Measurements from ENCODE around the gene TCEA3.

DNA sequence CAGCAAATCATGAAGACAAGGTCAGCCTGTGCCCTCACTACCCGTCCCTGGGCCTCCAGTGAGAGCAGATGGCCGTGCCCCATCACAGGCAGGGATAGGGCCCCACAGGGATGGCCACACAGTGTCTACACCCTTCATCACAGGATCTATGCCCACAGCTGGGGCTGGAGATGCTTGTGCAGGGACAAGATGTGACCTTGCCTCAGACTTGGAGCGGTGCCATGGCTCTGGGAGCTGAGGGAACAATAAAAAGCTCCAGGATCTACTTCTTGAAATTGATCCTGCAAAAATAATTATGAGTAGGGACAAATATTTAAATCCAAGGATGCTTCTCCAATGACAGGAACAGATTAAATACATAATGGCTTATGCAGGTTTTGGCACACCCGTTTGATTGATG, 25.4 kb upstream of the TCEA3 start:
- TF ChIP-seq, protein P1, sequence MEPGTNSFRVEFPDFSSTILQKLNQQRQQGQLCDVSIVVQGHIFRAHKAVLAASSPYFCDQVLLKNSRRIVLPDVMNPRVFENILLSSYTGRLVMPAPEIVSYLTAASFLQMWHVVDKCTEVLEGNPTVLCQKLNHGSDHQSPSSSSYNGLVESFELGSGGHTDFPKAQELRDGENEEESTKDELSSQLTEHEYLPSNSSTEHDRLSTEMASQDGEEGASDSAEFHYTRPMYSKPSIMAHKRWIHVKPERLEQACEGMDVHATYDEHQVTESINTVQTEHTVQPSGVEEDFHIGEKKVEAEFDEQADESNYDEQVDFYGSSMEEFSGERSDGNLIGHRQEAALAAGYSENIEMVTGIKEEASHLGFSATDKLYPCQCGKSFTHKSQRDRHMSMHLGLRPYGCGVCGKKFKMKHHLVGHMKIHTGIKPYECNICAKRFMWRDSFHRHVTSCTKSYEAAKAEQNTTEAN (CRISPR knock-in tag; IDR thresholded peaks at IDR 0.05) = no peak
- TF ChIP-seq, protein P2, sequence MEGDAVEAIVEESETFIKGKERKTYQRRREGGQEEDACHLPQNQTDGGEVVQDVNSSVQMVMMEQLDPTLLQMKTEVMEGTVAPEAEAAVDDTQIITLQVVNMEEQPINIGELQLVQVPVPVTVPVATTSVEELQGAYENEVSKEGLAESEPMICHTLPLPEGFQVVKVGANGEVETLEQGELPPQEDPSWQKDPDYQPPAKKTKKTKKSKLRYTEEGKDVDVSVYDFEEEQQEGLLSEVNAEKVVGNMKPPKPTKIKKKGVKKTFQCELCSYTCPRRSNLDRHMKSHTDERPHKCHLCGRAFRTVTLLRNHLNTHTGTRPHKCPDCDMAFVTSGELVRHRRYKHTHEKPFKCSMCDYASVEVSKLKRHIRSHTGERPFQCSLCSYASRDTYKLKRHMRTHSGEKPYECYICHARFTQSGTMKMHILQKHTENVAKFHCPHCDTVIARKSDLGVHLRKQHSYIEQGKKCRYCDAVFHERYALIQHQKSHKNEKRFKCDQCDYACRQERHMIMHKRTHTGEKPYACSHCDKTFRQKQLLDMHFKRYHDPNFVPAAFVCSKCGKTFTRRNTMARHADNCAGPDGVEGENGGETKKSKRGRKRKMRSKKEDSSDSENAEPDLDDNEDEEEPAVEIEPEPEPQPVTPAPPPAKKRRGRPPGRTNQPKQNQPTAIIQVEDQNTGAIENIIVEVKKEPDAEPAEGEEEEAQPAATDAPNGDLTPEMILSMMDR (IDR thresholded peaks at IDR 0.05) = no peak
- no peak for TF ChIP-seq ESRRA (CRISPR knock-in tag; IDR thresholded peaks at IDR 0.05; ENCODE audit: borderline replicate concordance)
- TF ChIP-seq, protein P3, sequence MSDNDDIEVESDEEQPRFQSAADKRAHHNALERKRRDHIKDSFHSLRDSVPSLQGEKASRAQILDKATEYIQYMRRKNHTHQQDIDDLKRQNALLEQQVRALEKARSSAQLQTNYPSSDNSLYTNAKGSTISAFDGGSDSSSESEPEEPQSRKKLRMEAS (CRISPR knock-in tag; IDR thresholded peaks at IDR 0.05) = no peak
- TF ChIP-seq PREB (CRISPR knock-in tag; IDR thresholded peaks at IDR 0.05; ENCODE audit: borderline replicate concordance) = no peak
